Measurements from ENCODE around the gene LCE1F. TPM values are rescaled to one million over a fixed set of nuclear protein-coding genes. Genes with fewer than 3 reads are reported as not detected.

LCE1F gene, protein sequence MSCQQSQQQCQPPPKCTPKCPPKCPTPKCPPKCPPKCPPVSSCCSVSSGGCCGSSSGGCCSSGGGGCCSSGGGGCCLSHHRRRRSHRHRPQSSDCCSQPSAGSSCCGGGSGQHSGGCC
- total RNA-seq, result not detected in 2 replicates

GRCh38 chr1:152774875-152775274 lies at the start of gene LCE1F:
LCE1F (plus strand) TSS chr1:152775140; CDS start chr1:152776372, 1,232 bp downstream.

DNA sequence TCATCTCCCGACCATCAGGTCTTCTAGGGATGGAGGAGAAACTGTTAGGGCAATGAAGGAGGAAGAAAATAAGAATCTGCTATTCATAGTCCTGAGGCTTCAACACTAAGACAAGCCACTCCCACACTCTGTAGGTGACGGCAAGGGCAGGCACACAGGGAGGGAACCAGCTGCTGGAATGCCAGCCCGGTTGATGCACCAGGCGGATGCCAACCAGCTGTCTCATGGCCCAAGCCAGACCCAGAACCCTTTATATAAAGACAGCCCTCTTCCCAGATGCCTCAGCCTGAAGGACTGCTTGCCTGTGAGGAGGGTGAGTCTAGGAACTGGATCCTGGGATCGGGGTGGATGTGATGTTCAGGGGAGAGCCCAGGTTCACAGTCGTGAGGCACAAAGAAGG lies 17.2 kb upstream of the LCE1F start, which contains the start of gene KPRP:
Gene KPRP, plus strand, starts transcription at position 279 of the 400 bp plus-strand sequence. CDS start 1,564 bp downstream, outside the sequence.

GRCh38 chr1:152786077-152786476 lies 11.1 kb downstream of the LCE1F start, which contains the start of gene LCE1E:
LCE1E (plus strand) TSS chr1:152786257; CDS start chr1:152787300, 1,043 bp downstream.

DNA sequence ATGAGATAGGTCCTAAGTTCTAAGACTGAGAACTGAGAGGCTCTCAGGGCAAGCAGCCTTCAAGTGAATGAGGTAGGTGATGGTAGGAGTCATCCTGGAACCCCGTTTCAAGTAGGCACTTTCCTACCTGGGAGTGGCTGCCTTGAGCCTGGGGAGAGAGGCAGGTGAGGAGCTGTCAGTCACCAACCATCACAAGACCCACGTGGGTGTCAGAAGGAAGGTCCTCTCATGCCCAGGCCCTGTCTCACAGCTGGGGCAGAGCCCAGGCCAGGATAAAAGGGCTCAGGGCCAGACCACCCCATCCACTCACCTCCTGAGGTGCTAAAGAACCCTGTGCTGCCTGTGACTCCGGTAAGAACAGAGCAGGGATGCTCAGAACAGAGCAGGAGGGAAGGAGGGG lies 21.5 kb downstream of the LCE1F start, which contains the start of gene LCE1D:
Gene LCE1D, plus strand, starts transcription at position 301 of the 400 bp plus-strand sequence. CDS start 1,074 bp downstream, outside the sequence.

GRCh38 chr1:152806576-152806975 lies 31.6 kb downstream of the LCE1F start, which contains the start of gene LCE1C:
LCE1C (minus strand) TSS chr1:152806651; CDS start chr1:152805478, 1,173 bp downstream.

GRCh38 chr1:152811671-152812070 lies 36.7 kb downstream of the LCE1F start, which contains the start of gene LCE1B:
LCE1B (plus strand) TSS chr1:152811971; CDS start chr1:152812447, 476 bp downstream.

Other genes with a start within 250 kb of the LCE1F start
- not detected in 2 replicates for gene LCE3E, start 208.4 kb upstream of the LCE1F start, total RNA-seq
- not detected in 2 replicates for gene LCE3D, start 194.6 kb upstream of the LCE1F start, total RNA-seq
- gene LCE3C, start 174.9 kb upstream of the LCE1F start, total RNA-seq, result not detected in 2 replicates
- gene LCE3B, start 161.3 kb upstream of the LCE1F start, total RNA-seq, result not detected in 2 replicates
- gene LCE3A, start 152.0 kb upstream of the LCE1F start, total RNA-seq, result not detected in 2 replicates
- not detected in 2 replicates for gene LCE2D, start 111.8 kb upstream of the LCE1F start, total RNA-seq
- not detected in 2 replicates for gene LCE2C, start 99.9 kb upstream of the LCE1F start, total RNA-seq
- not detected in 2 replicates for gene LCE2B, start 89.0 kb upstream of the LCE1F start, total RNA-seq
- not detected in 2 replicates for gene LCE2A, start 76.8 kb upstream of the LCE1F start, total RNA-seq
- gene LCE4A, start 67.0 kb upstream of the LCE1F start, total RNA-seq, result not detected in 2 replicates
- gene KPRP, start 17.1 kb upstream of the LCE1F start, total RNA-seq, result not detected in 2 replicates
- not detected in 2 replicates for gene LCE1E, start 11.1 kb downstream of the LCE1F start, total RNA-seq
- not detected in 2 replicates for gene LCE1D, start 21.6 kb downstream of the LCE1F start, total RNA-seq
- gene LCE1C, start 31.5 kb downstream of the LCE1F start, total RNA-seq, result not detected in 2 replicates
- gene LCE1B, start 36.8 kb downstream of the LCE1F start, total RNA-seq, result not detected in 2 replicates
- gene LCE1A, start 52.3 kb downstream of the LCE1F start, total RNA-seq, result not detected in 2 replicates
- not detected in 2 replicates for gene LCE6A, start 67.7 kb downstream of the LCE1F start, total RNA-seq
- not detected in 2 replicates for gene LCE7A, start 84.9 kb downstream of the LCE1F start, total RNA-seq
- not detected in 2 replicates for gene SMCP, start 103.2 kb downstream of the LCE1F start, total RNA-seq
- gene IVL, start 133.4 kb downstream of the LCE1F start, total RNA-seq, result not detected in 2 replicates
- gene SPRR5, start 172.1 kb downstream of the LCE1F start, total RNA-seq, result not detected in 2 replicates
- gene SPRR4, start 195.5 kb downstream of the LCE1F start, total RNA-seq, result not detected in 2 replicates
- gene SPRR1A, start 208.9 kb downstream of the LCE1F start, total RNA-seq, result not detected in 2 replicates
- not detected in 2 replicates for gene SPRR3, start 226.6 kb downstream of the LCE1F start, total RNA-seq

Measured in mammary microvascular endothelial cell (primary cell).